Activated naive CD4-positive, alpha-beta T cell treated with anti-CD3 and anti-CD28 coated beads, Interleukin-2, amount 10 ng/mL, durations not matched to agents 7 days and 5 days (primary cell): Measurements from ENCODE around the gene TMEM59.
"Not testable (repeated sequence)": the region's sequence is repeated elsewhere in the genome, so short reads cannot be mapped to it uniquely, and the experiment has no call there.

Experiments used
- CTCF ChIA-PET: fragments of 350-600 bp; sonication (Branson Sonifier 250); formaldehyde crosslinking; loops from one replicate; lab custom pipeline; 2021; ENCODE audit warnings: antibody characterized with exemption; lab: Charles Lee
- DNase-seq: peaks from one replicate; pipeline ENCODE4 v3.0.0-alpha.2; 2020
- H3K27ac Mint-ChIP-seq: one replicate; pipeline ENCODE4 v1.8.0; 2021; ENCODE audit warnings: mild to moderate bottlenecking, moderate library complexity, mixed read lengths
- H3K27me3 Mint-ChIP-seq: one replicate; pipeline ENCODE4 v1.8.0; 2021; ENCODE audit warnings: mild to moderate bottlenecking, mixed read lengths
- H3K36me3 Mint-ChIP-seq: one replicate; pipeline ENCODE4 v1.8.0; 2021; ENCODE audit warnings: mixed read lengths
- H3K4me1 Mint-ChIP-seq: one replicate; pipeline ENCODE4 v1.8.0; 2021; ENCODE audit warnings: mixed read lengths
- H3K4me3 Mint-ChIP-seq: one replicate; pipeline ENCODE4 v1.8.0; 2021; ENCODE audit warnings: mild to moderate bottlenecking, moderate library complexity, mixed read lengths
- H3K9me3 Mint-ChIP-seq: one replicate; pipeline ENCODE4 v1.8.0; 2021; ENCODE audit warnings: mixed read lengths

The TMEM59 gene

GRCh38 chr1:54046671-54047383 lies 6.2 kb downstream of the TMEM59 start:
- Mint-ChIP-seq H3K27me3 (no peaks in the 10 kb centered on the region), H3K4me1 (peaks cover 16% of the 10 kb centered on the region), H3K36me3 (peaks cover 35% of the 10 kb centered on the region), H3K27ac (no peak overlapping the region), H3K4me3 (no peak overlapping the region), H3K9me3 (no peaks in the 10 kb centered on the region)
- no peak for DNase-seq
- CTCF ChIA-PET: interaction anchor here (0.5 to 1.3 kb wide), 2 partner anchors 10 to 22 kb away, joined by 3 read pairs; no protein-coding TSS in a partner anchor

- Mint-ChIP-seq H3K27me3 (no peaks in the 10 kb centered on the region), H3K36me3 (peaks cover 40% of the 10 kb centered on the region), H3K27ac (no peak overlapping the region), H3K4me3 (no peak overlapping the region), H3K4me1 (peaks cover 13% of the 10 kb centered on the region), H3K9me3 (no peaks in the 10 kb centered on the region)
- no peak for DNase-seq
- CTCF ChIA-PET: no interaction called here
Observed at GRCh38 chr1:54045496-54045895, 7.5 kb downstream of the TMEM59 start.

- peaks cover 51% of the 10 kb centered on the region for H3K36me3 Mint-ChIP-seq
- CTCF ChIA-PET: interaction anchor here (0.9 to 1.9 kb wide), 2 partner anchors 181 kb away, joined by 3 to 5 read pairs; no protein-coding TSS in a partner anchor
- H3K4me3 Mint-ChIP-seq: no peak overlapping the region
- no peaks in the 10 kb centered on the region for H3K9me3 Mint-ChIP-seq
- DNase-seq: no peak
- H3K4me1 Mint-ChIP-seq: no peaks in the 10 kb centered on the region
- no peak overlapping the region for H3K27ac Mint-ChIP-seq
- H3K27me3 Mint-ChIP-seq: no peaks in the 10 kb centered on the region
Observed at GRCh38 chr1:54041806-54042205, 11.2 kb downstream of the TMEM59 start.

GRCh38 chr1:54037476-54037875 lies 15.5 kb downstream of the TMEM59 start:
- Mint-ChIP-seq H3K4me1 (no peaks in the 10 kb centered on the region), H3K27ac (no peak overlapping the region), H3K9me3 (no peaks in the 10 kb centered on the region), H3K27me3 (no peaks in the 10 kb centered on the region), H3K4me3 (no peak overlapping the region), H3K36me3 (peaks cover 47% of the 10 kb centered on the region)
- CTCF ChIA-PET: interaction anchor here (0.6 kb wide), 1 partner anchor 1212 kb away, joined by 3 read pairs; no protein-coding TSS in a partner anchor
- no peak for DNase-seq

GRCh38 chr1:54028306-54029251 lies 24.4 kb downstream of the TMEM59 start:
- no peaks in the 10 kb centered on the region for H3K4me1 Mint-ChIP-seq
- no peak overlapping the region for H3K4me3 Mint-ChIP-seq
- H3K9me3 Mint-ChIP-seq: no peaks in the 10 kb centered on the region
- H3K27me3 Mint-ChIP-seq: no peaks in the 10 kb centered on the region
- H3K36me3 Mint-ChIP-seq: peaks cover 29% of the 10 kb centered on the region
- CTCF ChIA-PET: interaction anchor here (0.7 kb wide), 1 partner anchor 584 kb away, joined by 3 read pairs; no protein-coding TSS in a partner anchor
- no peak overlapping the region for H3K27ac Mint-ChIP-seq
- DNase-seq: no peak

GRCh38 chr1:54027848-54028247 lies 25.2 kb downstream of the TMEM59 start:
- DNase-seq: no peak
- H3K27me3 Mint-ChIP-seq: no peaks in the 10 kb centered on the region
- H3K4me1 Mint-ChIP-seq: no peaks in the 10 kb centered on the region
- H3K36me3 Mint-ChIP-seq: peaks cover 29% of the 10 kb centered on the region
- no peak overlapping the region for H3K4me3 Mint-ChIP-seq
- no peak overlapping the region for H3K27ac Mint-ChIP-seq
- H3K9me3 Mint-ChIP-seq: no peaks in the 10 kb centered on the region
- CTCF ChIA-PET: interaction anchor here (0.7 kb wide), 1 partner anchor 585 kb away, joined by 3 read pairs; no protein-coding TSS in a partner anchor

GRCh38 chr1:54024811-54025210 lies 28.2 kb downstream of the TMEM59 start:
- CTCF ChIA-PET, H3K27me3 Mint-ChIP-seq, DNase-seq, H3K9me3 Mint-ChIP-seq, H3K36me3 Mint-ChIP-seq, H3K4me3 Mint-ChIP-seq, H3K4me1 Mint-ChIP-seq, H3K27ac Mint-ChIP-seq: not testable (repeated sequence)

- peaks cover 4% of the 10 kb centered on the region for H3K36me3 Mint-ChIP-seq
- H3K27ac Mint-ChIP-seq: no peak overlapping the region
- peak; percentile 17 for DNase-seq
- no peak overlapping the region for H3K4me3 Mint-ChIP-seq
- CTCF ChIA-PET: no interaction called here
- no peaks in the 10 kb centered on the region for H3K9me3 Mint-ChIP-seq
- H3K4me1 Mint-ChIP-seq: no peaks in the 10 kb centered on the region
- H3K27me3 Mint-ChIP-seq: no peaks in the 10 kb centered on the region
Observed at GRCh38 chr1:54024358-54024757, 28.6 kb downstream of the TMEM59 start.

GRCh38 chr1:54019562-54020176 lies 33.3 kb downstream of the TMEM59 start:
- CTCF ChIA-PET, H3K27ac Mint-ChIP-seq, H3K4me1 Mint-ChIP-seq, H3K4me3 Mint-ChIP-seq, H3K36me3 Mint-ChIP-seq, H3K9me3 Mint-ChIP-seq, DNase-seq: not testable (repeated sequence)
- peaks cover 25% of the 10 kb centered on the region for H3K27me3 Mint-ChIP-seq

- Mint-ChIP-seq H3K27ac (no peak overlapping the region), H3K27me3 (peaks cover 25% of the 10 kb centered on the region), H3K9me3 (no peaks in the 10 kb centered on the region), H3K36me3 (no peaks in the 10 kb centered on the region), H3K4me3 (no peak overlapping the region), H3K4me1 (no peaks in the 10 kb centered on the region)
- CTCF ChIA-PET: no interaction called here
- no peak for DNase-seq
Observed at GRCh38 chr1:54018635-54019034, 34.4 kb downstream of the TMEM59 start.

- CTCF ChIA-PET: no interaction called here
- Mint-ChIP-seq H3K4me1 (no peaks in the 10 kb centered on the region), H3K27ac (peak within 1 kb of the TSS; percentile 58)
Observed at GRCh38 chr1:54017979-54018378, 35.0 kb downstream of the TMEM59 start, which contains the start of gene LDLRAD1. Gene LDLRAD1 (minus strand): TSS chr1:54018186. CDS start chr1:54018112, 74 bp downstream.

GRCh38 chr1:54016343-54017282 lies 36.4 kb downstream of the TMEM59 start:
- DNase-seq: no peak
- no peak overlapping the region for H3K27ac Mint-ChIP-seq
- peaks cover 29% of the 10 kb centered on the region for H3K27me3 Mint-ChIP-seq
- H3K4me3 Mint-ChIP-seq: no peak overlapping the region
- CTCF ChIA-PET: interaction anchor here (1.0 kb wide), 1 partner anchor 155 kb away, joined by 3 read pairs; no protein-coding TSS in a partner anchor
- H3K4me1 Mint-ChIP-seq: no peaks in the 10 kb centered on the region
- no peaks in the 10 kb centered on the region for H3K36me3 Mint-ChIP-seq
- no peaks in the 10 kb centered on the region for H3K9me3 Mint-ChIP-seq

More at GRCh38 chr1:54017979-54018378, 35.0 kb downstream of the TMEM59 start, which contains the start of gene LDLRAD1:
- no peak within 1 kb of the TSS for H3K4me3 Mint-ChIP-seq
- DNase-seq: no peak
- H3K36me3 Mint-ChIP-seq: no peaks in the 10 kb centered on the region
- no peaks in the 10 kb centered on the region for H3K9me3 Mint-ChIP-seq
- H3K27me3 Mint-ChIP-seq: peaks cover 25% of the 10 kb centered on the region

- no peak for DNase-seq
- Mint-ChIP-seq H3K4me3 (no peak overlapping the region), H3K36me3 (no peaks in the 10 kb centered on the region), H3K27ac (no peak overlapping the region), H3K4me1 (no peaks in the 10 kb centered on the region), H3K9me3 (no peaks in the 10 kb centered on the region), H3K27me3 (peaks cover 42% of the 10 kb centered on the region)
- CTCF ChIA-PET: no interaction called here
Observed at GRCh38 chr1:54014009-54014629, 38.9 kb downstream of the TMEM59 start.
